Stimulated activated CD8-positive, alpha-beta memory T cell treated with anti-CD3 and anti-CD28 coated beads, Interleukin-12 subunit alpha, Interleukin-12 subunit beta, amount 100 ng/mL, for 4 hours (primary cell): Measurements from ENCODE around the gene ZNF430.
"Not testable (repeated sequence)": the region's sequence is repeated elsewhere in the genome, so short reads cannot be mapped to it uniquely, and the experiment has no call there.

ENCODE experiments used
- DNase-seq: peaks from one replicate; pipeline ENCODE4 v3.0.0-alpha.2; 2020; ENCODE audit warnings: low read depth

The ZNF430 gene

DNA sequence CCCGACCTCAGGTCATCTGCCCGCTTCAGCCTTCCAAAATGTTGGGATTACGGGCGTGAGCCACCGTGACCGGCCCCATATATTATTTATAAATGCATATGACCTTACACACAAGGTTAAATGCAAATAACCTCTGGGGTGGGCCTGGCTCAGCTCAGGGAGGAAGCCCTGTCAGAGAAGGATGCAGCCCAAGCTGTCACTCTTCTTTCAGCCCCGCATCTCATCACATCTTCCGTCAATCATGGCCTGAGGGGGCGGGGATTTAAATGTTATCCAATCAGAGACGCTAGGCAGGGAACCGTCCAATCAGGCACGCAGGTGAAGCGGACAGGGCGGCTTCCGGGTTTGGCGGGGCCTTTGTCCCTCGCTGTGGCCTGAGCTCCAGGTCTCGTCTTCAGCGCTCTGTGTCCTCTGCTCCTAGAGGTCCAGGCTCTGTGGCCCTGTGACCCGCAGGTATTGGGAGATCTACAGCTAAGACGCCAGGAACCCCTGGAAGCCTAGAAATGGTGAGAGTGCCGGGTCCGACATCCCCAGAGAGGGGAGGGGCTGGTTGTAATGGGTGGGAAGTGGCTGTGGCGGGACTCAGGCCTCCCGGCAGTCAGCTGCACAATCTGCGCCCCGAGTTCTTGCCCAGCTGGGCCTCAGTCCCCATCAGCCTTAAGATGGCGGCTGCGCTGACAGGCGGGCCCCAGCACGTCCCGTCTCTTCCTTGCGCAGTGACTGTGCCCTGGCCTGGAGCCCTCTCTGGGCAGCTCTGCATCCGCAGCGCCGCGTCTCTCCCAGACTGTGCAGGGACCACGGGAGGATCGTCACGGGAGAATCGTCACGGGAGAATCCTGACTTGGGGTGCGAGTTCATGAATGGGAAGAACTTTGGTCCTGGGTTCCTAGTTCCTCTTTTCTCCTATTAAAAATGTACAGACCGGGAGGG lies at the start of gene ZNF430:
ZNF430 (plus strand) TSS at position 360 of the 930 bp plus-strand sequence; CDS start at position 504, 144 bp downstream.
- DNase-seq: peak; percentile 76

GRCh38 chr19:20992788-20993187 lies 27.7 kb upstream of the ZNF430 start:
- not testable (repeated sequence) for DNase-seq

DNA sequence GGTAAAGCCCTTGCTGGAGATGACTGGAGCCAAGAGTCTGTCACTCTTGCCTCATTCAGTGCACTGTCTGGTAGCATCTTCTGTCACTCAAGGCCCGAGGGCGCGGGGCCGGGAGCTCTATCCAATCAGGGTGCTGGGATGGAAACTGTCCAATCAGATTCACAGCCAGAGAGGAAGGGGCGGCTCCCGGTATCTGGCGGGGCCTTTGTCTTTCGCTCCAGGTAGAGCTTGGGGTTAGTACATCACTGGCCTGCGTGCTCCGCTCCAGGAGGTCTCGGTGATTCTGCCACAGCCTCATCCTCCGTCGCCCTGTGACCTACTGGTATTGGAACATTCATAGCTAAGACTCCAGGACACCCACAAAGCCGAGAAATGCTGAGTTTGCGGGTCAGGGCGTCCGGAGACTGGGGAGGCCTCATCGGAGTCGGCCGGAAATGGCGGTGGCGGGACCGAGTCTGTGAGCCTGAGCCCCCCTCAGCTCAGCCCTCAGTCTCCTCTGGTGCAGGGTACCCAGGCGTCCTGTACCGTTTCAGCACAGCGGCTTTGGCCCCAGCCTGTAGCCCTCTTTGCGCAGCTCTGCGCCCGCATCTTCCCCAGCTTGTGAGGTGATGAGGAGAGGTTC lies 20.6 kb upstream of the ZNF430 start:
- peak; percentile 56 for DNase-seq

GRCh38 chr19:21021238-21021637 lies 781 bp downstream of the ZNF430 start:
- not testable (repeated sequence) for DNase-seq

DNA sequence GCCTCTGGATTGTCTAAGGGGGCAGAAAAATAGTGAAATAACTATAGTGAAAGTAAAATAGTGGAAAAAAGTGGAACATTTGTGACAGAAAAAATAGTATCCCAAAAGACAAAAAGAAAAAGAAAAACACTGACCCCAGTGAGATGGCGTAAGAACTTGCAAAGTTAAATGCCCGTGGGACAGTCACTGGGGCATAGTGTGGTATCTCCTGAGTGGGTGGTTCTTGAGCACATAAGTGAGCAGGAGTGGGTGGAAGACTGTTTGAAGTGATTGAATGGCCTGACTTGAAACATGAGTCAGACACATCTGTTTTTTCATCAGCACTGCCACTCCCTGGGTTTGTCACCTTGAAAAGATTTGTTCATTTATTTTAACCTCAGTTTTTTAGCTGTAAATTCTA lies 2.5 kb downstream of the ZNF430 start:
- DNase-seq: no peak

DNA sequence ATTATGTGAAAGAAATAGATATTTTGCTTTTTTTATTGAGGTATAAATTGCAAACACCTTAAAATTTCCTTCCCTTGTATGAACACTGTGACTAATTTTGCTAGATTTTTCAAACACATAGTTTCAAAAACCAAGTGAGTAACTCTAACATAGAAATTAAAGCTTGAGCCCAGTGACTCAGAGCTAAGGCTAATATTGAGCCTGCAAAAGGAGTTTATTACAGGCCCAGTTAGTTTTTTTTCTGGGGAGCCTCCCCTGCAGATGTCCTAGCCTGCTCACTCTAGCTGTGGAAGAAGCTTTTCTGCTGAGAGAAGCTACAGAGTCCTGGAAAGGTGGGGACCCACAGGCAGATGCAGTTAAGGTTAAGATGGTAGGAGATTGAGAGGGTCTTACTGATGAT lies 3.4 kb downstream of the ZNF430 start:
- no peak for DNase-seq

- no peak for DNase-seq
These were observed 8.5 kb downstream of the ZNF430 start for GRCh38 chr19:21028969-21029268.

- no peak for DNase-seq
These were observed 24.6 kb downstream of the ZNF430 start for GRCh38 chr19:21045028-21045427.

DNA sequence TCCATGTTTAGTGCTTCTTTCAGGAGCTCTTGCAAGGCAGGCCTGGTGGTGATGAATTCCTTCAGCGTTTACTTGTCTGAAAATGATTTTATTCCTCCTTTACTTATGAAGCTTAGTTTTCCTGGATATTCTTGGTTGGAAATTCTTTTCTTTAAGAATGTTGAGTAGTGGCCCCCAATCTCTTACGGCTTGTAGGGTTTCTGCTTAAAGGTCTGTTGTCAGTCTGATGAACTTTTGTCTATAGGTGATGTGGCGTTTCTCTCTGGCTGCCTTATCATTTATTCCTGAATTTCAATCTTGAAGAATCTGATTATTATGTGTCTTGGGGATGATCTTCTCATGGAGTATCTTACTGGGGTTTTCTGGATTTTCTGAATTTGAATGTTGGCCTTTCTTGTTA lies 26.0 kb downstream of the ZNF430 start:
- DNase-seq: no peak

GRCh38 chr19:21047716-21048115 lies 27.3 kb downstream of the ZNF430 start:
- no peak for DNase-seq

DNA sequence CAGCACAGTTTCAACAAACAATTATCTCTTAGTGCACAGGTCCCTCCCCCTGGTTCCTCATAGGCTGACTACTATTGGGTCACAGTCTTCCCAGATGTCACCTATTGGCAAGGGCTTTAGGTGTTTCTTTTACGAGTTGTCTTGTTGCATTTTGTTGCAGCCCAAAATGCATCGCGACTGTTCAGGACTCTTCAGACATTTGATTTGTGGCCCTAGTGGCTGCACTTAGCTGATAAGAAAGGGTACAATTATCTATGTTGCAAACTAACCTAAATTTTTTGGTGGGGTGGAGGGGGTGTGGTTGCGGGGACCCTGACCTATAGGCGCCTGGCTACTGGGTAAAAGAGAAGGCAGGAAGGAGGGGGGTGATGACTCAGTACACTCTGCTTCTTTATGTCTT lies 32.4 kb downstream of the ZNF430 start:
- DNase-seq: no peak

DNA sequence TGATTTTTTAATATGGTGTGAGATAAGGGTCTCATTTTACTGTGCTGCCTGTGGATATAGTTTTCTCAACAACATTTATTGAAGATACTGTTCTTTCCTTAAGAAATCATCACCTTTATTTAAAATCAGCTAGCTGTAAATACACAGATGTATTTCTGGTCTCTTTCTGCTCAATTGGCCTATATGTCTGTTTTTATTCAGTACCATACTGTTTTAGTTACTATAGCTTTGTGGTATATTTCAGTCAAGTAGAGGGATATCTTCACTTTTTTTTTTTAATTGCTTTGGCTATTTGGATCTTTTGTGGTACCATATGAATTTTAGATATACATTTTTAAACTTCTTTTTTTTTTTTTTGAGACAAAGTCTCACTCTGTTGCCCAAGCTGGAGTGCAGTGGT lies 44.9 kb downstream of the ZNF430 start:
- DNase-seq: no peak

DNA sequence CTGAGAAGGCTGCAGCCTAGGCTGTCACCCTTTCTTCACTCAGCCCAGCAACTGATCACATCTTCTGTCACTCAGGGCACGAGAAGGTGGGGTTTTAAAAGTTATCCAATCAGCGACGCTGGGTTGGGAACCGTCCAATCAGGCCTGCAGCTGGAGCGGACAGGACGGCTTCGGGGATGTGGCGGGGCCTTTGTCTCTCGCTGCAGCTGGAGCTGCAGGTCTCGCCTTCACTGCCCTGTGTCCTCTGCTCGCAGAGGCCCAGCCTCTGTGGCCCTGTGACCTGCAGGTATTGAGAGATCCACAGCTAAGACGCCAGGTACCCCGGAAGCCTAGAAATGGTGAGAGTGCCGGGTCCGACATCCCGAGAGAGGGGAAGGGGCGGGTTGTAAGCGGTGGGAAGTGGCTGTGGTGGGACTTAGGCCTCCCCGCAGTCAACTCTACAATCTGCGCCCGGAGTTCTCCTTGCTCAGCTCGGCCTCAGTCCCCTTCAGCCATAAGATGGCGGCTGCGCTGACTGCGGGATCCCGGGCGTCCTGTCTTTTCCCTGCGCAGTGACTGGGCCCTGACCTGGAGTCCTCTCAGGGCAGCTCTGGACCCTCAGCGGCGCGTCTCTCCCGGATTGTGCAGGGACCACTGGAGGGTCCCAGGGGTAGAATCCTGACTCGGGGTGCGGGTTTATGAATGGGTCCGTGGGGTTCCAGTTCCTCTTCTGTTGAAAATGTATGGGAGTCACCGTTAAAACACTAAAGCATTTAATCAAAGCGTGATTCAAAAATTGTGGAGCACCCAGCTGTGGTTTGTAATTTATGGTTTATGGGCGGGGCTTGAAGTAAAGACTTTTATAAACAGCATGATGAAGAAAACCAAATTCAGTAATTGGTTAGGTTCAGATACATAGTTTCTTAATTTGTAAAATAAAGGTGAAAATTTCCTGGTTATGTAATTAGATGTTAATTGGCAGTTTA lies 61.8 kb downstream of the ZNF430 start, which contains the start of gene ZNF714:
ZNF714 (plus strand) TSS at position 193 of the 965 bp plus-strand sequence. CDS start 16,066 bp downstream, outside the sequence.
- peak; percentile 52 for DNase-seq

DNA sequence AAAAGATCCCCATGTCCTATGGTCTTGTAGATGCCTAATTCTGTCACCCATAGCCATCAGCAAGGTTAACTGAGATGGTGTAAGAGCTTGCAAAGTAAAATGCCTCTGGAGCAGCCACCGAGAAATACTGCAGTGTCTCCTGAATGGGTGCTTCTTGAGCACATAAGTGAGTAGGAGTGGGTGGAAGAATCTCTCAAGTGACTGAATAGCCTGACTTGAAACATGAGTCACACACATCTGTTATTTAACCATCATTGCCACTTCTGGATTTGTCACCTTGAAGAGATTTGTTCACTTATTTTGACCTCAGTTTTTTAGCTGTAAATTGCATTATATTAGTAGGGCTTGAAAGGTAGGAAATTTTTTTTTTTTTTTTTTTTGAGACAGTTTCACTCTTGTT lies 63.9 kb downstream of the ZNF430 start:
- DNase-seq: no peak

DNA sequence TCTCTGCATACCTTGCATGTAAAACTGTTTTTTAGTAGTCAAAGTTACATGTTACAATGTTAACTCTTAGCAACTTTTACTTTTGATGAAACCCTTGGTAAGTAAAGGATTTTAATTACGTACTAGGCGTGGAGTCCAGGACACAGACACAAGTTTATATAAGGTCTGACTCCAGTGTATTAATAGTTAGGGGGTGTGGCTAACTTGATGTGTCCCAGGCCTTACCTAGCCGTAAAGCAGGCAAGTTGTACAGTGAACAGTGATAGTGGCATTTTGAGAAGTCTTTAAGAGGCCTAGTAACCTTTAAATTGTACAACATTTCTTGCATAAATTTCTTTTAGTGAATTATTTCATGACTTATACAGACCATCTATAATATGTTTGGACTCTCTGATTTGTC lies 67.4 kb downstream of the ZNF430 start:
- no peak for DNase-seq

DNA sequence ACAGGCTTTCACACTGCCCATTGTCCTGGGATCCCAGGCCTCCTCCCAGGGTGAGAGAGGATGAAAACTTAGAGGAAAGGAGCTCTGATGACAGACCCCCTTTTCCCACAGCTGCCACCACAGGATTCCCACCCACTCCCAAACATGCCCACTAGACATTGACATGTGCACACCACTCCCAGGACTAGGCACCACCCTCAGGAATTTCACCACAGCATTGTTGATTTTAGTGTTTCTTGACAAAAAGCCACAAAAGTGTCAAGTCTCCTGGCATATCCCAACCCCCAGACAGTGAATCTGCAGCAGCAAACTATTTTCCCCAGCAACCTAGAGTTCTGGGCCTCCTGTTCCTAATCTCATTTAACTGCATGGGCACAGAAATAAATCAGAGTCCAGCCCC lies 71.7 kb downstream of the ZNF430 start:
- no peak for DNase-seq

DNA sequence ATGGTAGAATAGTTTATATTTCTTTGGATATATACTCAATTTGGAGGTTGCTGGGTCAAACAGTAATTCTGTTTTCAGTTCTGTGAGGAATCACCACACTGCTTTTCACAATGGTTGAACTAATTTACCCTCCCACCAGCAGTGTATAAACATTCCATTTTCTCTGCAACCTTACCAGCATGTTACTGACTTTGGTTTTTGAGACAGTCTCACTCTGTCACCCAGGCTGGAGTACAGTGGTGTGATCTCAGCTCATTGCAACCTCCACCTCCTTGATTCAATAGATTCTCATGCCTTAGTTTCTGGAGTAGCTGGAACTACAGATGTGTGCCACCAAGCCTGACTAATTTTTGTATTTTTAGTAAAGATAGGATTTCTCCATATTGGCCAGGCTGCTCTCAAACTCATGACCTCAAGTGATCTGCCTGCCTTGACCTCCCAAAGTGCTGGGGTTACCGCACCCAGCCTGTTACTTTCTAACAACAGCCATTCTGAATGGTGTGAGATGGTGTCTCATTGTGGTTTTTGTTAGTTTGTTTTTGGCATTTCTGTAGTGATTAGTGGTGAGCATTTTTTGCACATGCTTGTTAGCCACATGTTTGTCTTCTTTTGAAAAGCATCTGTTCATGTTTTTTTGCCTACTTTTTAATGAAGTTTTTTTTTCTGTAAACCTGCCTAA lies 74.0 kb downstream of the ZNF430 start:
- DNase-seq: no peak

DNA sequence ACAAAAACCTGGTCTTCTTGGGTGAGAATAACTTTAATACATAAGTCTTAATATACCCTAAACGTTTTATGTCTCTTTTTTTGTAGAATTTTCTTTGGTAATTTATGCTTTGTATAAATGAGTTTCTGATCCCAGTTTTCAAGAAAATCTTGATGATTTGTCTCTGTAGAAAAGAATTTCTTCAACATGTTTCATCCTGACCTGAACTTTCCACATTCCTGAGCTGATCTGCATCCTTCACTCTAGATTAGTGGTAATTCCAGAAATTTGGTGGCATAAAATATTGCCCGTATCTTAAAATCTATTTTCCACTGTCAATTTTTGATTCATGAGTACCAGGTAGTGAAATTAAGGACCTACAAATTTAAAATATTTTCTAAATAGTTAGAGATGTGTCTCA lies 77.8 kb downstream of the ZNF430 start:
- no peak for DNase-seq

DNA sequence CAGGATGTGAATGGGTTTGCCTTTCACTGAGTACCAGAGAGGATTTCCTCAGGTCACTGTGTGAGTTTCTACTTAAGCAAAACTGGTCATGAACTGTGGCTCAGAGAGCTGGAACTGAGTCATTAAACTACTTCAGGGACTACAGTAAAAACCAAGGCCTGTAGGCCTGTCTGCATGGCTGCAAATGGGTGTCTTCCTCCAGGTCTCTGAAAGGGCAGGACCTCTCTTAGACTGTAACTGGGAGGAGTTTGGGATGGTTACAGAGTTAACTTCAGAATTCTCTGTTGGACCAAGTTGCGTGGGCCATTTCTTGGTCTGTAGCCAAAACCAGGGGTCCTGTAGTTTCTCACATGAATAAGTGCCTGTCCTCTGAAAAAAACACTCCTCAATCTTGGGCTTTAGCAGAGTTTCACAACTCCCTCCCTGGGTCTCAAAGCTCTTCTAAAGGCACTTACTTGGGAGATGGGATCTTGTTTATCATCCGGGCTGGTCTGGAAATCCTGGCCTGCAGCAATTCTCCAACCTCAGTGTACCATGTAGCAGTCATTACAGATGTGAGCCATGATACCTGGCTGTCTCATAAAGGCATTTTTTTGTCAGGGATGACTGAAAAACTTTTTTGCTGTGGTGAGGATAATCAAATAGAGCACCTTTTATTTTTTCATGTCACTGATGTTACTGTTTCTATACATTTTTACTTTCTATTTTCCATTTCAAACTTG lies 81.2 kb downstream of the ZNF430 start:
- no peak for DNase-seq

- no peak for DNase-seq
These were observed 88.7 kb downstream of the ZNF430 start for GRCh38 chr19:21109116-21109515.
